G401 (cell line): ENCODE measurements around the gene GPATCH4. TPM values are rescaled to one million over a fixed set of nuclear protein-coding genes. Genes with fewer than 3 reads are reported as not detected.
"Not testable (repeated sequence)": the region's sequence is repeated elsewhere in the genome, so short reads cannot be mapped to it uniquely, and the experiment has no call there.

Experiments
- DNase-seq: peaks from one replicate; pipeline ENCODE4 v3.0.0-alpha.2; 2015; ENCODE audit warnings: low spot score
- in situ Hi-C: cut with HindIII; loops from 2 replicates; pipeline ENCODE4 v1.10.0; 2016; ENCODE audit warnings: low sequenced_read_pairs, mixed read lengths
- total RNA-seq: library from RNA; depleted of rRNA; stranded (reverse); fragments of >200 nt; shearing (Covaris generic); gene quantifications from 2 replicates; pipeline ENCODE4 v1.2.3, GENCODE V29; 2014

The GPATCH4 gene
- total RNA-seq, 1 experiment from 2014 or later, result 25.4 TPM

- in situ Hi-C loops, result no loop called here
- DNase-seq, result no peak
These were observed 28.7 kb upstream of the GPATCH4 start for GRCh38 chr1:156629823-156630449.

GRCh38 chr1:156627313-156627880 lies 26.1 kb upstream of the GPATCH4 start:
- DNase-seq, result peak; percentile 54
- in situ Hi-C loops, result no loop called here

- no peak for DNase-seq
- in situ Hi-C loops, result no loop called here
These were observed 24.8 kb upstream of the GPATCH4 start for GRCh38 chr1:156626079-156626438.

GRCh38 chr1:156625436-156626078 lies 24.3 kb upstream of the GPATCH4 start:
- in situ Hi-C loops, result no loop called here
- DNase-seq, result peak; percentile 74

- in situ Hi-C loops, result no loop called here
- no peak for DNase-seq
These were observed 23.6 kb upstream of the GPATCH4 start for GRCh38 chr1:156624814-156625435.

GRCh38 chr1:156623946-156624813 lies 22.9 kb upstream of the GPATCH4 start:
- DNase-seq, result peak; percentile 64
- in situ Hi-C loops, result no loop called here

GRCh38 chr1:156622581-156623297 lies 21.5 kb upstream of the GPATCH4 start:
- in situ Hi-C loops, result no loop called here
- no peak for DNase-seq

GRCh38 chr1:156619582-156619955 lies 18.3 kb upstream of the GPATCH4 start:
- no peak for DNase-seq
- in situ Hi-C loops, result no loop called here

- DNase-seq, result no peak
- in situ Hi-C loops, result no loop called here
These were observed 17.7 kb upstream of the GPATCH4 start, which contains the start of gene HAPLN2 for GRCh38 chr1:156618853-156619581. HAPLN2 (plus strand) TSS chr1:156619415; CDS start chr1:156623491, 4,076 bp downstream.

GRCh38 chr1:156616463-156616862 lies 15.2 kb upstream of the GPATCH4 start:
- in situ Hi-C loops, result no loop called here
- DNase-seq, result peak; percentile 40

- in situ Hi-C loops, result no loop called here
These were observed 14.7 kb upstream of the GPATCH4 start for GRCh38 chr1:156615946-156616345.

GRCh38 chr1:156612666-156613065 lies 11.4 kb upstream of the GPATCH4 start:
- in situ Hi-C loops, result no loop called here
- no peak for DNase-seq

More at GRCh38 chr1:156615946-156616345, 14.7 kb upstream of the GPATCH4 start:
- DNase-seq, result no peak

GRCh38 chr1:156610072-156610471 lies 8.8 kb upstream of the GPATCH4 start:
- in situ Hi-C loops, result not testable (repeated sequence)

GRCh38 chr1:156608981-156609380 lies 7.7 kb upstream of the GPATCH4 start:
- in situ Hi-C loops, result no loop called here

More at GRCh38 chr1:156610072-156610471, 8.8 kb upstream of the GPATCH4 start:
- DNase-seq, result not testable (repeated sequence)

GRCh38 chr1:156608036-156608674 lies 6.9 kb upstream of the GPATCH4 start:
- DNase-seq, result peak; percentile 97
- in situ Hi-C loops, result no loop called here

More at GRCh38 chr1:156608981-156609380, 7.7 kb upstream of the GPATCH4 start:
- DNase-seq, result peak; percentile 59

GRCh38 chr1:156607344-156607743 lies 6.1 kb upstream of the GPATCH4 start:
- in situ Hi-C loops, DNase-seq: not testable (repeated sequence)

GRCh38 chr1:156602557-156602993 lies 1.3 kb upstream of the GPATCH4 start:
- peak; percentile 30 for DNase-seq
- in situ Hi-C loops, result no loop called here
